Epithelial cell of prostate (primary cell): Measurements from ENCODE around the gene CRNN.

ENCODE experiments used
- DNase-seq: peaks from one replicate; pipeline ENCODE4 v3.0.0-alpha.2; 2011; ENCODE audit warnings: low read depth, low spot score
- H3K27ac ChIP-seq: fragments of 450-650 bp; 2 replicates; pipeline ENCODE4 v1.5.1; 2017; ENCODE audit warnings: mild to moderate bottlenecking

Gene CRNN

GRCh38 chr1:152427458-152427857 is 13.4 kb upstream of the CRNN start:
- no peak for DNase-seq
- no peak overlapping the region for H3K27ac ChIP-seq

- no peak overlapping the region for H3K27ac ChIP-seq
- no peak for DNase-seq
These were observed 12.7 kb upstream of the CRNN start for GRCh38 chr1:152426731-152427130.

- DNase-seq, result no peak
These were observed 5.9 kb upstream of the CRNN start for GRCh38 chr1:152419917-152420316.

GRCh38 chr1:152415454-152416227 is 1.6 kb upstream of the CRNN start:
- DNase-seq, result no peak
- no peak overlapping the region for H3K27ac ChIP-seq

More at GRCh38 chr1:152419917-152420316, 5.9 kb upstream of the CRNN start:
- no peak overlapping the region for H3K27ac ChIP-seq

- DNase-seq, result no peak
- no peak overlapping the region for H3K27ac ChIP-seq
These were observed 1.3 kb downstream of the CRNN start for GRCh38 chr1:152412756-152413155.

- DNase-seq, result no peak
- no peak overlapping the region for H3K27ac ChIP-seq
These were observed 2.9 kb downstream of the CRNN start for GRCh38 chr1:152411134-152411533.

- DNase-seq, result no peak
- H3K27ac ChIP-seq, result no peak overlapping the region
These were observed 3.5 kb downstream of the CRNN start for GRCh38 chr1:152410599-152410998.

- DNase-seq, result no peak
- no peak overlapping the region for H3K27ac ChIP-seq
These were observed 4.0 kb downstream of the CRNN start for GRCh38 chr1:152410028-152410427.

- no peak for DNase-seq
- no peak overlapping the region for H3K27ac ChIP-seq
These were observed 5.4 kb downstream of the CRNN start for GRCh38 chr1:152408664-152409063.

GRCh38 chr1:152398812-152399698 is 15.0 kb downstream of the CRNN start:
- no peak overlapping the region for H3K27ac ChIP-seq
- DNase-seq, result no peak

- no peak overlapping the region for H3K27ac ChIP-seq
- DNase-seq, result no peak
These were observed 16.6 kb downstream of the CRNN start for GRCh38 chr1:152397474-152397873.

GRCh38 chr1:152394151-152394550 is 19.9 kb downstream of the CRNN start:
- no peak for DNase-seq
- H3K27ac ChIP-seq, result no peak overlapping the region

- DNase-seq, result peak; percentile 87
- peak overlapping the region; percentile 7 for H3K27ac ChIP-seq
These were observed 21.2 kb downstream of the CRNN start for GRCh38 chr1:152392909-152393308.

GRCh38 chr1:152388889-152389288 is 25.2 kb downstream of the CRNN start:
- no peak overlapping the region for H3K27ac ChIP-seq
- no peak for DNase-seq

- H3K27ac ChIP-seq, result peak overlapping the region; percentile 15
- DNase-seq, result peak; percentile 44
These were observed 27.1 kb downstream of the CRNN start for GRCh38 chr1:152386940-152387339.

- no peak for DNase-seq
- H3K27ac ChIP-seq, result no peak overlapping the region
These were observed 33.1 kb downstream of the CRNN start for GRCh38 chr1:152380932-152381331.

- H3K27ac ChIP-seq, result no peak overlapping the region
- DNase-seq, result no peak
These were observed 39.6 kb downstream of the CRNN start for GRCh38 chr1:152374451-152374850.

GRCh38 chr1:152372672-152373071 is 41.4 kb downstream of the CRNN start:
- H3K27ac ChIP-seq, result no peak overlapping the region
- DNase-seq, result no peak

- peak overlapping the region; percentile 30 for H3K27ac ChIP-seq
- peak; percentile 86 for DNase-seq
These were observed 46.6 kb downstream of the CRNN start for GRCh38 chr1:152367436-152367835.

- no peak for DNase-seq
These were observed 54.2 kb downstream of the CRNN start, which contains the start of gene FLG2 for GRCh38 chr1:152359906-152360305. Gene FLG2 (minus strand): TSS chr1:152360006. CDS start chr1:152358884, 1,122 bp downstream.

More at GRCh38 chr1:152359906-152360305, 54.2 kb downstream of the CRNN start, which contains the start of gene FLG2:
- H3K27ac ChIP-seq, result no peak within 1 kb of the TSS
